SK-N-SH treated with all-trans-retinoic acid at 6 μM for 48 hours (cell line): ENCODE measurements around the gene CHIC2.

Experiments used
- ARNTL ChIP-seq: fragments of 450-650 bp; formaldehyde crosslinking; IDR thresholded peaks from 2 replicates; pipeline ENCODE4 v1.5.0; 2020; ENCODE audit warnings: low read depth, mild to moderate bottlenecking, moderate library complexity, borderline replicate concordance
- CSDC2 ChIP-seq: fragments of 250-450 bp; sonication (Bioruptor Pico); IDR thresholded peaks from 2 replicates; pipeline ENCODE4 v1.5.0; 2020; ENCODE audit warnings: mild to moderate bottlenecking, moderate library complexity
- ESRRG ChIP-seq: fragments of 250-450 bp; sonication (Bioruptor Pico); IDR thresholded peaks from 2 replicates; pipeline ENCODE4 v1.6.1; 2021; ENCODE audit warnings: mild to moderate bottlenecking
- GLIS3 ChIP-seq: fragments of 250-450 bp; sonication (Bioruptor Pico); IDR thresholded peaks from 2 replicates; pipeline ENCODE4 v1.5.0; 2020; ENCODE audit warnings: mild to moderate bottlenecking, moderate library complexity
- OSR1 ChIP-seq: fragments of 250-450 bp; sonication (Bioruptor Pico); IDR thresholded peaks from 2 replicates; pipeline ENCODE4 v1.8.0; 2022; ENCODE audit warnings: moderate library complexity, mild to moderate bottlenecking, inconsistent platforms
- RARB ChIP-seq: fragments of 250-450 bp; sonication (Bioruptor Pico); IDR thresholded peaks from 2 replicates; pipeline ENCODE4 v1.8.0; 2021; ENCODE audit warnings: mild to moderate bottlenecking, moderate library complexity
- SNAI2 ChIP-seq: fragments of 250-450 bp; sonication (Bioruptor Pico); IDR thresholded peaks from 2 replicates; pipeline ENCODE4 v1.5.0; 2020; ENCODE audit warnings: mild to moderate bottlenecking, moderate library complexity
- TCF4 ChIP-seq: fragments of 250-450 bp; sonication (Bioruptor Pico); IDR thresholded peaks from 2 replicates; pipeline ENCODE4 v1.8.0; 2021; ENCODE audit warnings: mild to moderate bottlenecking, moderate library complexity, borderline replicate concordance
- ZFP3 ChIP-seq: fragments of 250-450 bp; sonication (Bioruptor Pico); IDR thresholded peaks from 2 replicates; pipeline ENCODE4 v1.5.0; 2020; ENCODE audit warnings: mild to moderate bottlenecking, moderate library complexity
- ZFP30 ChIP-seq: fragments of 450-650 bp; formaldehyde crosslinking; IDR thresholded peaks from 2 replicates; pipeline ENCODE4 v1.5.0; 2022; ENCODE audit warnings: mild to moderate bottlenecking, moderate library complexity
- TF ChIP-seq, protein P1 (sequence below): fragments of 250-450 bp; sonication (Bioruptor Pico); IDR thresholded peaks from 2 replicates; pipeline ENCODE4 v1.8.0; 2020; ENCODE audit warnings: mild to moderate bottlenecking, moderate library complexity, borderline replicate concordance
- TF ChIP-seq, protein P2 (sequence below): fragments of 250-450 bp; sonication (Bioruptor Pico); IDR thresholded peaks from 2 replicates; pipeline ENCODE4 v1.5.1; 2020; ENCODE audit warnings: low read depth, mild to moderate bottlenecking, moderate library complexity

- TF ChIP-seq GLIS3 (CRISPR knock-in tag): no peak
- TF ChIP-seq ZFP30 (CRISPR knock-in tag): no peak
- no peak for TF ChIP-seq RARB (CRISPR knock-in tag)
- TF ChIP-seq ESRRG (CRISPR knock-in tag): no peak
- TF ChIP-seq, protein P1, sequence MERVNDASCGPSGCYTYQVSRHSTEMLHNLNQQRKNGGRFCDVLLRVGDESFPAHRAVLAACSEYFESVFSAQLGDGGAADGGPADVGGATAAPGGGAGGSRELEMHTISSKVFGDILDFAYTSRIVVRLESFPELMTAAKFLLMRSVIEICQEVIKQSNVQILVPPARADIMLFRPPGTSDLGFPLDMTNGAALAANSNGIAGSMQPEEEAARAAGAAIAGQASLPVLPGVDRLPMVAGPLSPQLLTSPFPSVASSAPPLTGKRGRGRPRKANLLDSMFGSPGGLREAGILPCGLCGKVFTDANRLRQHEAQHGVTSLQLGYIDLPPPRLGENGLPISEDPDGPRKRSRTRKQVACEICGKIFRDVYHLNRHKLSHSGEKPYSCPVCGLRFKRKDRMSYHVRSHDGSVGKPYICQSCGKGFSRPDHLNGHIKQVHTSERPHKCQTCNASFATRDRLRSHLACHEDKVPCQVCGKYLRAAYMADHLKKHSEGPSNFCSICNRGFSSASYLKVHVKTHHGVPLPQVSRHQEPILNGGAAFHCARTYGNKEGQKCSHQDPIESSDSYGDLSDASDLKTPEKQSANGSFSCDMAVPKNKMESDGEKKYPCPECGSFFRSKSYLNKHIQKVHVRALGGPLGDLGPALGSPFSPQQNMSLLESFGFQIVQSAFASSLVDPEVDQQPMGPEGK: no peak
- TF ChIP-seq, protein P2, sequence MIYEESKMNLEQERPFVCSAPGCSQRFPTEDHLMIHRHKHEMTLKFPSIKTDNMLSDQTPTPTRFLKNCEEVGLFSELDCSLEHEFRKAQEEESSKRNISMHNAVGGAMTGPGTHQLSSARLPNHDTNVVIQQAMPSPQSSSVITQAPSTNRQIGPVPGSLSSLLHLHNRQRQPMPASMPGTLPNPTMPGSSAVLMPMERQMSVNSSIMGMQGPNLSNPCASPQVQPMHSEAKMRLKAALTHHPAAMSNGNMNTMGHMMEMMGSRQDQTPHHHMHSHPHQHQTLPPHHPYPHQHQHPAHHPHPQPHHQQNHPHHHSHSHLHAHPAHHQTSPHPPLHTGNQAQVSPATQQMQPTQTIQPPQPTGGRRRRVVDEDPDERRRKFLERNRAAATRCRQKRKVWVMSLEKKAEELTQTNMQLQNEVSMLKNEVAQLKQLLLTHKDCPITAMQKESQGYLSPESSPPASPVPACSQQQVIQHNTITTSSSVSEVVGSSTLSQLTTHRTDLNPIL (CRISPR knock-in tag): no peak
- TF ChIP-seq ZFP3: no peak
- no peak for TF ChIP-seq CSDC2
- TF ChIP-seq TCF4 (CRISPR knock-in tag): no peak
- TF ChIP-seq OSR1: no peak
- no peak for TF ChIP-seq SNAI2 (CRISPR knock-in tag)
- TF ChIP-seq ARNTL (CRISPR knock-in tag): no peak
These were observed 103.1 kb downstream of the CHIC2 start for GRCh38 chr4:53961351-53961750.
